Left ventricle myocardium inferior (tissue), 1 donor: ENCODE data around the gene IMPG2. TPM values are rescaled to one million over a fixed set of nuclear protein-coding genes. Genes with fewer than 3 reads are reported as not detected.

Source experiments
- DNase-seq: peaks from one replicate; pipeline ENCODE4 v3.0.0-alpha.2; 2020
- H3K27ac ChIP-seq: fragments of 200-600 bp; replicated peaks from 2 replicates; pipeline ENCODE4 v1.8.0; 2021
- H3K27me3 ChIP-seq: fragments of 200-600 bp; 2 replicates; pipeline ENCODE4 v1.8.0; 2021; ENCODE audit warnings: low read depth
- H3K36me3 ChIP-seq: fragments of 200-600 bp; 2 replicates; pipeline ENCODE4 v1.8.0; 2021
- H3K4me1 ChIP-seq: fragments of 200-600 bp; 2 replicates; pipeline ENCODE4 v1.8.0; 2021
- H3K4me3 ChIP-seq: fragments of 200-600 bp; 2 replicates; pipeline ENCODE4 v1.8.0; 2021; ENCODE audit warnings: mild to moderate bottlenecking, moderate library complexity
- H3K9me3 ChIP-seq: fragments of 200-600 bp; replicated peaks from 2 replicates; pipeline ENCODE4 v1.8.0; 2021
- intact Hi-C: fragments of 100-400 bp; cut with micrococcal nuclease; formaldehyde crosslinking; loops from one replicate; pipeline ENCODE4 v1.11.0; 2022
- total RNA-seq: library from RNA; stranded (reverse); fragmentation: NEBNext Ultra II Directional; extraction: Animal tissue kit (Norgen Biotek cat#: 25700); gene quantifications from one replicate; pipeline ENCODE4 v1.2.1, GENCODE V29; 2021
- TF ChIP-seq, protein P1 (sequence below): fragments of 200-600 bp; IDR thresholded peaks from 2 replicates; pipeline ENCODE4 v1.8.0; 2021; ENCODE audit warnings: antibody characterized with exemption, mild to moderate bottlenecking, borderline replicate concordance
- donor health status: DM: no; HTN: yes; CAD: no; lungs with severe emphysema.

The IMPG2 gene
- total RNA-seq, 1 donor from 2014 or later = 0.11 TPM

DNA sequence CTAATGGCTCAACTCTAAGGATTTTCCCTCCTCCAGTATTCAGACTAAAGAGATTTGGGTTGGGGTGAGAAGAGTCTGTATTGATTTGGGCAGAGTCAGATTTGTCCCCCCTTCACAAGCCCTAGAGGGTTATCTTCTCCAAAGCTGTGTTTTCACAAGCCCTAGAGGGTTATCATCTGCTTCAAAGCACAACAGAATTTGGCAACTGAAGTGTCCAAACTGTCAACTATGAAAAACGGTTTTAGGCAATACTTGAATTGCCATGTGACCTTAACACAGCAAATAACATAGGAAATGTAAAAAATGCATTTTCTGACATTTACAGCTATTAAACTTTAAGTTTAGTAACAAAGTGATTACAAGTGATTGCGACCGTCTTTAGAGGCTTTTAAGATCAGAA is 119.9 kb downstream of the IMPG2 start:
- H3K4me1 ChIP-seq = no peaks in the 10 kb centered on the region
- DNase-seq = no peak
- intact Hi-C loops = no loop called here
- TF ChIP-seq, protein P1, sequence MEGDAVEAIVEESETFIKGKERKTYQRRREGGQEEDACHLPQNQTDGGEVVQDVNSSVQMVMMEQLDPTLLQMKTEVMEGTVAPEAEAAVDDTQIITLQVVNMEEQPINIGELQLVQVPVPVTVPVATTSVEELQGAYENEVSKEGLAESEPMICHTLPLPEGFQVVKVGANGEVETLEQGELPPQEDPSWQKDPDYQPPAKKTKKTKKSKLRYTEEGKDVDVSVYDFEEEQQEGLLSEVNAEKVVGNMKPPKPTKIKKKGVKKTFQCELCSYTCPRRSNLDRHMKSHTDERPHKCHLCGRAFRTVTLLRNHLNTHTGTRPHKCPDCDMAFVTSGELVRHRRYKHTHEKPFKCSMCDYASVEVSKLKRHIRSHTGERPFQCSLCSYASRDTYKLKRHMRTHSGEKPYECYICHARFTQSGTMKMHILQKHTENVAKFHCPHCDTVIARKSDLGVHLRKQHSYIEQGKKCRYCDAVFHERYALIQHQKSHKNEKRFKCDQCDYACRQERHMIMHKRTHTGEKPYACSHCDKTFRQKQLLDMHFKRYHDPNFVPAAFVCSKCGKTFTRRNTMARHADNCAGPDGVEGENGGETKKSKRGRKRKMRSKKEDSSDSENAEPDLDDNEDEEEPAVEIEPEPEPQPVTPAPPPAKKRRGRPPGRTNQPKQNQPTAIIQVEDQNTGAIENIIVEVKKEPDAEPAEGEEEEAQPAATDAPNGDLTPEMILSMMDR = no peak
- no peak overlapping the region for H3K4me3 ChIP-seq
- no peaks in the 10 kb centered on the region for H3K9me3 ChIP-seq
- H3K36me3 ChIP-seq = no peaks in the 10 kb centered on the region
- H3K27ac ChIP-seq = no peak overlapping the region
- no peaks in the 10 kb centered on the region for H3K27me3 ChIP-seq

- Histone ChIP-seq H3K4me1 (no peaks in the 10 kb centered on the region), H3K4me3 (no peak overlapping the region), H3K9me3 (no peaks in the 10 kb centered on the region), H3K27ac (no peak overlapping the region), H3K36me3 (no peaks in the 10 kb centered on the region), H3K27me3 (no peaks in the 10 kb centered on the region)
- TF ChIP-seq, protein P1 = peak; percentile 80
- intact Hi-C loops = no loop called here
- no peak for DNase-seq
Observed at GRCh38 chr3:101195951-101196713, 124.2 kb downstream of the IMPG2 start.

DNA sequence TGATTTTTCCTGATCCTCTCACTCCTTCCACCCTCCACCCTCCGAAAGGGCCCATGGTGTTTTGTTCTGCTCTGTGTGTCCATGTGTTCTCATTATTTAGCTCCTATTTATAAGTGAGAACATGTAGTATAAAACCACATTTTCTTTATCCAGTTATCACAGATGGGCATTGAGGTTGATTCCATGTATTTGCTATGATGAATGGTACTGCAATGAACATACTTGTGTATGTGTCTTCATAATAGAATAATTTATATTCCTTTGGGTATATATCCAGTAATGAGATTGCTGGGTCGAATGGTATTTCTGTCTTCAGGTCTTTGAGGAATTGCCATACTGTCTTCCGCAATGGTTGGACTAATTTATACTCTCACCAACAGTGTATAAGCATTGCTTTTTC is 126.0 kb downstream of the IMPG2 start:
- Histone ChIP-seq H3K4me1 (no peaks in the 10 kb centered on the region), H3K4me3 (no peak overlapping the region), H3K9me3 (no peaks in the 10 kb centered on the region), H3K27me3 (no peaks in the 10 kb centered on the region), H3K27ac (no peak overlapping the region), H3K36me3 (no peaks in the 10 kb centered on the region)
- TF ChIP-seq, protein P1 = no peak
- no peak for DNase-seq
- intact Hi-C loops = no loop called here

DNA sequence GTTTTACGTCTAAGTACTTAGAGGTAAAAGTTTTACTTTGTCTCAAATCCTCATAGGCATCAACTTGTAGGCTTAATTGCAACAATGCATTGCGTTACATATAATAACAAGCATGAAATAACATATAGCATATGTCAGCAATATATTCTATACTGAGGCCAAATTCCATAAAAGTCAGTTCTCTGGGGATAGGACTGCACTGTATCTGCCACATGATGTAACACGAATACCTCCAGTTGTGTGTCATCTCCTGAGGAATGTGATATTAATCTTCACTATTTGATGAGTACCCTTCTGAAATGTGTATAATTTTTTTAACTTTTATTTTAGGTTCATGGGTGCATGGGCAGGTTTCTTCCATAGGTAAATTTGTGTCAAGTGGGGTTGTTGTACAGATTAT is 126.4 kb downstream of the IMPG2 start:
- Histone ChIP-seq H3K4me3 (no peak overlapping the region), H3K27ac (no peak overlapping the region), H3K9me3 (no peaks in the 10 kb centered on the region), H3K36me3 (no peaks in the 10 kb centered on the region), H3K27me3 (no peaks in the 10 kb centered on the region), H3K4me1 (no peaks in the 10 kb centered on the region)
- intact Hi-C loops = no loop called here
- TF ChIP-seq, protein P1 = no peak
- DNase-seq = no peak

GRCh38 chr3:101189796-101190195 is 130.6 kb downstream of the IMPG2 start:
- Histone ChIP-seq H3K4me1 (no peaks in the 10 kb centered on the region), H3K4me3 (no peak overlapping the region), H3K9me3 (no peaks in the 10 kb centered on the region), H3K27me3 (no peaks in the 10 kb centered on the region), H3K27ac (no peak overlapping the region), H3K36me3 (no peaks in the 10 kb centered on the region)
- intact Hi-C loops = no loop called here
- DNase-seq = no peak
- TF ChIP-seq, protein P1 = no peak
